Activated CD8-positive, alpha-beta memory T cell treated with anti-CD3 and anti-CD28 coated beads for 24 hours (primary cell): ENCODE results near the gene EDN1.

Experiments used
- DNase-seq: peaks from one replicate; pipeline ENCODE4 v3.0.0-alpha.2; 2020

EDN1 gene

GRCh38 chr6:12289933-12290820 lies at the start of gene EDN1:
Gene EDN1, plus strand, starts transcription at chr6:12290361. Its CDS starts 269 bp downstream, at chr6:12290630.
- peak; percentile 79 for DNase-seq

GRCh38 chr6:12241493-12242175 lies 48.5 kb upstream of the EDN1 start:
- no peak for DNase-seq

- DNase-seq, result no peak
Observed at GRCh38 chr6:12243169-12243568, 47.0 kb upstream of the EDN1 start.

- DNase-seq, result no peak
Observed at GRCh38 chr6:12245360-12245759, 44.8 kb upstream of the EDN1 start.

DNA sequence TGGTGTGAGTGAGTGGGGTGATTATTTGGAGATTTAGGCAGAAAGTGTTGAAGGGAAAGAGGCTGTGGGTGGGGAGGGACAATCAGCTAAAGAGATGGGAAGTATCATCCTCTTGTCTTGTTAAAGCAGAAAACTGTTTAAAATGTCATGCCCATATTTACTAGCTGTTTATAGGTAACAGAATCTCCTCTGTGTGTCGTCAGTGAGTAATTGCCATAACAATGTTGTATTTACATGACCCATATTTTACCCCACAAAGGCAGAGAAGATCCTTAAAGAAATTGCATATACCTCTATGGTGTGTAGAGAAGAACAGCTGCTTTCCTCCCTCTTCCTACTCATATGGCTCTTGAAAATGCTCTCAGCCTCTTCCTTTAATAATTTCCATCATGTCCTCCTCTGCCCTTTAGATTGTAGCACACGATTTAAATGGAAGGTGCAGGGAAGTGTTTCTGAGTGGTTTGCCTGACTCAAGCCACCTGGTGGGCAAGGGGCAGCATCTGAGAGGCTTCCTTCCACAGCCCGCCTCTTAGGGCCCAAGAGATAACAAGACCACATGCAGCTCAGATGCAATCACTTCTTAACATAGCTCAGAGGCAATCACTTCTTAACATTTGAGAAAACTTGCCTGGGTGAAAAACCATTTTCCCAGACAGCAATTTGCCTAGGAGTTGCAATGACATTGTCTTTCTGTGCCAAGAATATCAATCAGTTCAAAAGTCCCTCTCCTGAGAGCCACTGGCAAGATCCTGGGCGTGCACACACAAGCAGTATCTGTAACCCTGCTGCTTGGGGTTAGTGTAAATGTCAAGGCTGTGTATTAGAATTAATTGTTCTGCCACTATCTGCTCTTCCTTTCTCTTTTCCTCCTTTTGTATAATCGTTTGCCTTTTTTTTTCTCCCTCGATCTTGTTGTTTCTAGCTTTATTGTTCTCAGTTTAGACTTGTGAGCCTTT lies 44.1 kb upstream of the EDN1 start:
- no peak for DNase-seq

DNA sequence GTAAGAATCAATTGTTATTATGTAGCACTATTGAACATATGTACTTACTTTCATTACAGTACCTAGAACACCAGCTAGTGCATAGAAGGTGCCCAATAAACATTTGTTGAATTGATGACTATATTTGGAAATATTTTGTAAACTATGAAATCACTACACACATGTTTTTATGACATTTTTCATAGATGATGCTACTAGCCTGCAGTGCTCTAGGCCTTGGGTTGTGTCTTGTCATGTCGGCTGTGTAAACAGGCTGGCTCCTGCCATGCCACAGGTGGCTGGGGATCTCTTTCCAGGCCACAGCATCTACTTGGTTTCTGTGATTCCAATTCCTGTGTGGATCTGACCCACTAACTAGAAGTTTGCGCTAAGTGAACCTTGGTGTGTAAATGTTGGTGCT lies 43.3 kb upstream of the EDN1 start:
- no peak for DNase-seq

GRCh38 chr6:12249541-12250382 lies 40.4 kb upstream of the EDN1 start:
- no peak for DNase-seq

DNA sequence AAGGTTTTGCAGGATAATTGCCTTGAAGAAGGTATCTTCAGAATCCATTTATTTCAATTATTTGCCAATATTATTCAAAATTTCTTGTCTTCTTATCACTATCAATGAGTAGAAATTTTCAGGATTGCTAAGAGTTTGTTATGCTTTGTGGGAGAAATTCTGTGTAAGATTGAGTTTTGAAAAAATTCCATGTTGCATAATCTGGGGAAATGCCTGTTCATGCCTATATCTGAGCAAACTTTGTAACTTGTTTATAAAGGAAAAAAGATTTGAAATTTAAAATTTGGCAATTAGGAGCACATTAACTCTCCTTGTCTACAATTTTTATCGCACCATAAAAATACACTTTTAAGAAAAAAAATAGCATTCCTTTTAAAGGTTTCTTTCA lies 39.8 kb upstream of the EDN1 start:
- DNase-seq, result no peak

GRCh38 chr6:12254210-12254609 lies 36.0 kb upstream of the EDN1 start:
- DNase-seq, result no peak

DNA sequence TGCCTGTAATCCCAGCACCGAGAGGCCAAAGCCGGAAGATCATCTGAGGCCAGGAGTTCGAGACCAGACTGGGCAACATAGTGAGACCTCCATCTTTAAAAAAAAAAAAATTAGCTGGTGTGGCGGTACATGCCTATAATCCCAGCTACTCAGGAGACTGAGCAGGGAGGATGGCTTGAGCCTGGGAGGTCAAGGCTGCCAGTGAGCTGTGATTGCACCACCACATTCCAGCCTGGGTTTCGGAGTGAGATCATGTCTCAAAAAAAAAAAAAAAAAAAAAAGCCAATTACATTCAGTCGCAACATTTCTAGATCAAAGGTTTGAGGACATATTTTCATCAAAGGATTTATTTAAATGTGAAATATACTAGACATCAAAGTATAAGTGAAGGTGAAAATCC lies 32.0 kb upstream of the EDN1 start:
- no peak for DNase-seq

- DNase-seq, result no peak
Observed at GRCh38 chr6:12258591-12259075, 31.5 kb upstream of the EDN1 start.

DNA sequence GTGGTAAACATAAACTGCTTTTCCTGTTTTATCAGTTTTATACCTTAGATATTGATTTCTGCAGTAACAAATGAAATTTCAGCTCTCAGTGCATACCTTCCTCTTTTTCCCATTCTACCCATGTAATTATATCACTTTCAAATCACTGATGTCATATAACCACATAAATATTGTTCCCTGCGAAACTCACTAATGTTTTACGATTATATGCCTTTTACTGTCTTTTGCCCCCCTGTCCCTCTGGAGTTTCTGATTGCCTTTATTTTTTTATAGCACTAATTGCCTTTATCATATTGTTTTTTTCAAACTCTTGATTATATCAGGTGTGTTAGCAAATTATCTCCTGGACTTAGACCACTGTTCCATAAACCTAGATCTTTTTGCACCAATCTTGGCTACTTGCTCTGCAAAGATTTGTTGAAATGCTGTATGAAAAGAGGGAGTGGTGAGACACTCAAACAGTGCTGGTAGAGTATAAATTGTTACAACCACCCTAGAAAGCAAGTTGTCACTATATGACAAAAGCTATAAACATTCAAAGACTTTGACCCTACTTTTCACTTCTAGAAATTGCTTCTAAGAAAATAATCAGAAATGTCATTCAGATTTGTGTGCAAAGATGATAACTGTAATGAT lies 29.6 kb upstream of the EDN1 start:
- no peak for DNase-seq

GRCh38 chr6:12261502-12261901 lies 28.7 kb upstream of the EDN1 start:
- DNase-seq, result no peak

DNA sequence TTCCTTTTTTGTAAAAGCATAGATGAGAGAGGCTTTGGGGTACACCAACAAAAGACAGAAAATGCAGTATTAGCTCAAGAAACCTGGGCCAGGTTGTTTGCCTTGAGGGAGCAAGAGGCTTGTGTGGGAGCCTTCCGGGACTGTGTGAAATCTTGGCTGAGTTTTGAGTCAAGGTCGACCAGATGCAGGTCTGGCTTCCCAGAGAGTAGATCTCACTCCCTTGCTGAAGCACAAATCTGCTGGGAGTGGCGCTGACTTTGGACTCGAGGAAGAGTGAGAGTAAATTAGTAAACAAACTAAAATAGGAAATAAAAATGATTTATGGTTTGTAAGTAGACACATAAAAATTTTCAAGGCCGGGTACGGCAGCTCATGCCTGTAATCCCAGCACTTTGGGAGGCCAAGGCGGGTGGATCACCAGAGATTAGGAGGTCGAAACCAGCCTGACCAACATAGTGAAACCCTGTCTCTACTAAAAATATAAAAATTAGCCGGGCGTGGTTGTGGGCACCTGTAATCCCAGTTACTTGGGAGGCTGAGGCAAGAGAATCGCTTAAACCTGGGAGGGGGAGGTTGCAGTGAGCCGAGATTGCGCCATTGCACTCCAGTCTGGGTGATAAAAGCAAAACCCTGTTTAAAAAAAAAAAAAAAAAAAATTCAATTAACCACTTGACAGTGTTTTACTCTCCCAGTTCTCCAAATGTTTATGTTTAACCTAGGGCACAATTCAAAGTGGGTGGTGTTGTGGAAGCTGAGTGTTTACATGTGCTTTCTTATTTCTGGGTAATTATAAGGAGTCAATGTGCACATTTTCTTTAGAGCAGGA lies 27.7 kb upstream of the EDN1 start:
- no peak for DNase-seq

- no peak for DNase-seq
Observed at GRCh38 chr6:12263403-12263802, 26.8 kb upstream of the EDN1 start.

DNA sequence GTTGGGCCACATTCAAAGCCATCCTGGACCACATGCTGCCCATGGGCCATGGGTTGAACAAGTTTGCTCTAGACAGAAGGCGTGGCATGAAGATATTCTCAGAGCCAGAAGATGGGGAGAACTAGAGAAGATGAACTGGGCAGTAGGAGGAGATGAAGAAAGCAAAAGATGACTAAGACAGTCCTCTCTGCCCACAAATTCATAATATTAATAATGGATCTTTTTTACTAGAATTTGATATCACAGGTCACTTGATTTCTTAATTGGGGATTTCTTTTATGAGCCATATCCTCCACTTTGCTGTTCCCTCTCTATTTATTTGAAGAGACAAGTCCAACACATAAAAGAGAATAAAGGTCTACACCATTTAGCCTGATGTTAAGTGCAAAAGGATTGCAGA lies 25.5 kb upstream of the EDN1 start:
- DNase-seq, result no peak

DNA sequence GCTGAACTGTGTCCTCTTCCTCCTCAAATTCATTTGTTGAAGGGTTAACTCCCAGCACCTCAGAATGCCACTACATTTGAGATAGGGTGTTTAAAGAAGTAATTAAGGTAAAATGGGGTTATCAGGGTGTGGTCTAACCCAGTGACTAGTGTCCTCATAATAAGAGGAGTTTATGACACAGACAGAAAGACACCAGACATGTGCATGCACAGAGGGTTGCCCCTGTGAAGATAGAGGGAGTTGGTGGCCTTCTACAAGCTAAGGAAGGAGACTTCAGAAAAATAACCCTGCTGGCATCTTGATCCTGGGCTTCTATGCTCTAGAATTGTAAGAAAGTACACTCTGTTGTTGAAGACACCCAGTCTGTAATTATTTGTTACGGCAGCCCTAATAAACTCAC lies 24.9 kb upstream of the EDN1 start:
- DNase-seq, result no peak

GRCh38 chr6:12265791-12266190 lies 24.4 kb upstream of the EDN1 start:
- no peak for DNase-seq

- DNase-seq, result no peak
Observed at GRCh38 chr6:12266571-12266970, 23.6 kb upstream of the EDN1 start.

DNA sequence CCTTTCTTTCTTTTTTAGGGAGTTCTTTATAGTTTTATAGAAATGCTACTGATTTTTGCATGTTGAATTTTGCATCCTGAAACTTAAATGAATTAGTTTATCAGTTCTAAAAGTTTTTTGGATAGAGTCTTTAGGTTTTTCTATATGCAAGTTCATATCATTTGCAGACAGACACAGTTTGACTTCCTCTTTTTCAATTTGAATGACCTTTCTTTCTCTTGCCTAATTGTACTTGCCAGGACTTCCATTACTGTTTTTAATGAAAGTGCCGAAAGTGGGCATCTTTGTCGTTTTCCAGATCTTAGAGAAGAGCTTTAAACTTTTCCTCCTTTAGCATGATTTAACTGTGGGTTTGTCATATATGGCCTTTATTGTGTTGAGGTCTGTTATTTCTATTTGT lies 21.1 kb upstream of the EDN1 start:
- DNase-seq, result no peak
